Endothelial cell of umbilical vein (primary cell): ENCODE data around the gene RIBC1. TPM values are rescaled to one million over a fixed set of nuclear protein-coding genes. Genes with fewer than 3 reads are reported as not detected.

Source experiments
- BruUV-seq: library from RNA; stranded (reverse); fragments of 400-500 nt; replicated peaks from 2 replicates; lab custom pipeline; 2021; lab: Mats Ljungman, UMichigan
- CTCF ChIA-PET: fragments of 300-600, 350-600 bp; sonication (Branson Sonifier 250); formaldehyde crosslinking; loops from one replicate; lab custom pipeline; 2021; ENCODE audit warnings: antibody characterized with exemption, inconsistent platforms; lab: Charles Lee
- POLR2A ChIA-PET: fragments of 300-600, 350-600 bp; sonication (Branson Sonifier 250); formaldehyde crosslinking; loops from one replicate; lab custom pipeline; 2021; ENCODE audit warnings: antibody characterized with exemption, inconsistent platforms; lab: Charles Lee
- DNase-seq: peaks from one replicate; pipeline ENCODE4 v3.0.0-alpha.2; 2011; ENCODE audit warnings: low read depth, low spot score
- FAIRE-seq: peaks from 2 replicates; lab custom pipeline; 2011; peaks lifted over from hg19 to GRCh38; lab: Jason Lieb, UNC
- H2AFZ ChIP-seq: 2 replicates; pipeline ENCODE4 v1.6.0; 2012; ENCODE audit warnings: low read depth, low read length, control low read depth, inconsistent platforms
- H3K27ac ChIP-seq: 2 replicates; pipeline ENCODE4 v1.5.1; 2011; ENCODE audit warnings: low read depth, mild to moderate bottlenecking, control low read depth, low read length, moderate library complexity; ENCODE audit not compliant: insufficient read depth
- H3K27me3 ChIP-seq, 2 experiments: 2 replicates each; pipeline versions ENCODE4 v1.6.0 to v1.6.1; 2011; ENCODE audit warnings: low read length in 2 of 2, mixed read lengths in 1 of 2; ENCODE audit not compliant: control insufficient read depth in 2 of 2, insufficient read depth in 2 of 2
- H3K36me3 ChIP-seq, 2 experiments: 2 replicates in 1 of 2; 3 replicates in 1 of 2; pipeline ENCODE4 v1.5.1; 2011; ENCODE audit warnings: low read length in 2 of 2, mild to moderate bottlenecking in 1 of 2, moderate library complexity in 1 of 2; ENCODE audit not compliant: control insufficient read depth in 2 of 2, insufficient read depth in 2 of 2; ENCODE audit errors: extremely low read depth in 1 of 2
- H3K4me1 ChIP-seq: 3 replicates; pipeline ENCODE4 v1.5.1; 2011; ENCODE audit warnings: mild to moderate bottlenecking, low read length; ENCODE audit not compliant: control insufficient read depth, insufficient read depth; ENCODE audit errors: extremely low read depth
- H3K4me2 ChIP-seq: 2 replicates; pipeline ENCODE4 v1.6.1; 2011; ENCODE audit warnings: low read length, control low read depth, mixed read lengths; ENCODE audit not compliant: insufficient read depth
- H3K4me3 ChIP-seq, 3 experiments: fragments of 200-600 bp in 1 of 3; sonication (generic), shearing (Covaris generic) in 1 of 3; replicated peaks in 1 of 3; 2 replicates each; pipeline ENCODE4 v1.5.1; 2011 to 2016; ENCODE audit warnings: control low read depth in 3 of 3, low read length in 3 of 3, mild to moderate bottlenecking in 2 of 3, inconsistent platforms in 1 of 3, low read depth in 1 of 3, moderate library complexity in 1 of 3; ENCODE audit not compliant: insufficient read depth in 1 of 3
- H3K79me2 ChIP-seq: 2 replicates; pipeline ENCODE4 v1.6.0; 2012; ENCODE audit warnings: low read length, inconsistent platforms; ENCODE audit not compliant: control insufficient read depth, insufficient read depth
- H3K9ac ChIP-seq: replicated peaks from 2 replicates; pipeline ENCODE3; 2011; ENCODE audit warnings: low read length, control low read depth; ENCODE audit not compliant: insufficient read depth; ENCODE audit errors: extremely low read depth
- H3K9me1 ChIP-seq: replicated peaks from 3 replicates; pipeline ENCODE4 v1.6.0; 2011; ENCODE audit warnings: mild to moderate bottlenecking, low read length; ENCODE audit not compliant: control insufficient read depth, insufficient read depth; ENCODE audit errors: extremely low read depth
- H3K9me3 ChIP-seq: replicated peaks from 2 replicates; pipeline ENCODE4 v1.5.1; 2012; ENCODE audit warnings: low read length, inconsistent platforms; ENCODE audit not compliant: control insufficient read depth, insufficient read depth
- H4K20me1 ChIP-seq: replicated peaks from 2 replicates; pipeline ENCODE3; 2011; ENCODE audit warnings: mild to moderate bottlenecking, low read length; ENCODE audit not compliant: control insufficient read depth, insufficient read depth; ENCODE audit errors: extremely low read depth
- EZH2 ChIP-seq: IDR thresholded peaks from 2 replicates; pipeline ENCODE4 v1.6.1; 2012; ENCODE audit warnings: borderline replicate concordance, low read depth, mild to moderate bottlenecking, moderate library complexity, low read length, inconsistent platforms; ENCODE audit not compliant: severe bottlenecking
- FOS ChIP-seq: IDR thresholded peaks from 2 replicates; pipeline ENCODE4 v1.6.1; 2011; ENCODE audit warnings: mild to moderate bottlenecking, low read length, moderate library complexity, borderline replicate concordance; ENCODE audit not compliant: insufficient read depth
- GATA2 ChIP-seq: IDR thresholded peaks from 2 replicates; pipeline ENCODE4 v1.7.0; 2011; ENCODE audit warnings: low read depth, mild to moderate bottlenecking, moderate library complexity, mixed read lengths, low read length; ENCODE audit not compliant: insufficient read length, insufficient read depth
- JUN ChIP-seq: IDR thresholded peaks from 2 replicates; pipeline ENCODE4 v1.6.1; 2011; ENCODE audit warnings: borderline replicate concordance, low read depth; ENCODE audit not compliant: insufficient read length, insufficient read depth
- MYC ChIP-seq: IDR thresholded peaks from one replicate; pipeline ENCODE4 v1.6.1; 2011; ENCODE audit warnings: mild to moderate bottlenecking, low read depth, low read length
- POLR2A ChIP-seq: IDR thresholded peaks from 2 replicates; pipeline ENCODE4 v1.6.1; 2012; ENCODE audit warnings: low read depth, mild to moderate bottlenecking, control low read depth, low read length
- POLR2AphosphoS5 ChIP-seq: IDR thresholded peaks from 2 replicates; pipeline ENCODE4 v1.6.1; 2012; ENCODE audit warnings: low read depth, mild to moderate bottlenecking, control low read depth, low read length, moderate library complexity; ENCODE audit not compliant: insufficient read depth
- dilution Hi-C: fragments of 300-500 bp; cut with MboI; formaldehyde crosslinking; loops from one replicate; pipeline ENCODE4 v1.15.0; 2019; ENCODE audit warnings: low sequenced_read_pairs; ENCODE audit not compliant: extremely low pct_ligation_motif_present
- intact Hi-C: fragments of 100-400 bp; cut with micrococcal nuclease; formaldehyde crosslinking; loops from one replicate; pipeline ENCODE4 v1.10.0; 2022
- polyA plus RNA-seq, 4 experiments: library from polyadenylated mRNA; depleted of rRNA in 3 of 4; stranded (reverse) in 3 of 4; unstranded in 1 of 4; fragments of >200 nt; gene quantifications; 2 replicates each; pipeline versions ENCODE4 v1.2.1 to v1.2.3, GENCODE V29; 2011 to 2012; ENCODE audit warnings: missing spikeins in 1 of 4
- total RNA-seq: library from RNA; stranded (reverse); gene quantifications from 2 replicates; pipeline ENCODE4 v1.2.3, GENCODE V29; 2021
- TF ChIP-seq, protein P1 (sequence below): IDR thresholded peaks from 2 replicates; pipeline ENCODE4 v1.6.1; 2011; ENCODE audit not compliant: insufficient read depth, insufficient read length
- TF ChIP-seq, protein P2 (sequence below), 2 donors: IDR thresholded peaks; 1 replicate in 1 of 2; 2 replicates in 1 of 2; pipeline ENCODE4 v1.5.1; 2011; ENCODE audit warnings: low read length in 2 of 2, mild to moderate bottlenecking in 2 of 2, moderate library complexity in 2 of 2, control low read depth in 1 of 2, inconsistent platforms in 1 of 2, low read depth in 1 of 2; ENCODE audit not compliant: insufficient read depth in 1 of 2; ENCODE audit errors: extremely low read depth in 1 of 2

Gene RIBC1
- total and polyA plus RNA-seq, 2 donors (not counting 3 experiments of a cell fraction or from before 2014, with no cell fraction given) = 0.23 to 0.86 TPM

- H3K27ac ChIP-seq = peak overlapping the region; percentile 88
- H3K9me1 ChIP-seq = no peaks in the 10 kb centered on the region
- H3K79me2 ChIP-seq = peaks cover 53% of the 10 kb centered on the region
- H3K4me3 ChIP-seq = peak overlapping the region in 2 of 3 experiments; percentile 80 to 81
- dilution Hi-C loops = no loop called here
- H3K4me1 ChIP-seq = peaks cover 12% of the 10 kb centered on the region
- no peak for FAIRE-seq
- H4K20me1 ChIP-seq = no peaks in the 10 kb centered on the region
- peak overlapping the region; percentile 85 for H3K4me2 ChIP-seq
- H3K9ac ChIP-seq = peak overlapping the region; percentile 97
- intact Hi-C loops = loop anchor here (5.0 to 10.0 kb wide), 2 partner anchors 261 to 326 kb away; partner anchors contain the start of gene KANTR
- DNase-seq = no peak
- H3K27me3 ChIP-seq = no peaks in the 10 kb centered on the region
- TF ChIP-seq FOS (no peak), JUN (no peak), MYC (no peak), POLR2A (no peak), EZH2 (no peak), POLR2AphosphoS5 (no peak), GATA2 (no peak)
- TF ChIP-seq, protein P1, sequence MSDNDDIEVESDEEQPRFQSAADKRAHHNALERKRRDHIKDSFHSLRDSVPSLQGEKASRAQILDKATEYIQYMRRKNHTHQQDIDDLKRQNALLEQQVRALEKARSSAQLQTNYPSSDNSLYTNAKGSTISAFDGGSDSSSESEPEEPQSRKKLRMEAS = no peak
- TF ChIP-seq, protein P2, sequence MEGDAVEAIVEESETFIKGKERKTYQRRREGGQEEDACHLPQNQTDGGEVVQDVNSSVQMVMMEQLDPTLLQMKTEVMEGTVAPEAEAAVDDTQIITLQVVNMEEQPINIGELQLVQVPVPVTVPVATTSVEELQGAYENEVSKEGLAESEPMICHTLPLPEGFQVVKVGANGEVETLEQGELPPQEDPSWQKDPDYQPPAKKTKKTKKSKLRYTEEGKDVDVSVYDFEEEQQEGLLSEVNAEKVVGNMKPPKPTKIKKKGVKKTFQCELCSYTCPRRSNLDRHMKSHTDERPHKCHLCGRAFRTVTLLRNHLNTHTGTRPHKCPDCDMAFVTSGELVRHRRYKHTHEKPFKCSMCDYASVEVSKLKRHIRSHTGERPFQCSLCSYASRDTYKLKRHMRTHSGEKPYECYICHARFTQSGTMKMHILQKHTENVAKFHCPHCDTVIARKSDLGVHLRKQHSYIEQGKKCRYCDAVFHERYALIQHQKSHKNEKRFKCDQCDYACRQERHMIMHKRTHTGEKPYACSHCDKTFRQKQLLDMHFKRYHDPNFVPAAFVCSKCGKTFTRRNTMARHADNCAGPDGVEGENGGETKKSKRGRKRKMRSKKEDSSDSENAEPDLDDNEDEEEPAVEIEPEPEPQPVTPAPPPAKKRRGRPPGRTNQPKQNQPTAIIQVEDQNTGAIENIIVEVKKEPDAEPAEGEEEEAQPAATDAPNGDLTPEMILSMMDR (IDR thresholded peaks at IDR 0.05; ENCODE audit: extremely low read depth in 1 of 2, insufficient read depth in 1 of 2, low read depth in 1 of 2, low read length in 2 of 2) = no peak
- H3K9me3 ChIP-seq = no peaks in the 10 kb centered on the region
- ChIA-PET CTCF (interaction anchor here (1.0 kb wide), 1 partner anchor 25 kb away, joined by 3 read pairs; no protein-coding TSS in a partner anchor), POLR2A (no interaction called here)
- H3K36me3 ChIP-seq = no peaks in the 10 kb centered on the region
- H2AFZ ChIP-seq = no peak overlapping the region
- BruUV-seq = no TSS peak
Measured at GRCh38 chrX:53421125-53421524, 1.5 kb upstream of the RIBC1 start.
